Measurements from ENCODE around the gene COL6A2. TPM values are rescaled to one million over a fixed set of nuclear protein-coding genes. Genes with fewer than 3 reads are reported as not detected.

COL6A2 gene
- total RNA-seq, 1 donor from 2014 or later = 120 TPM

DNA sequence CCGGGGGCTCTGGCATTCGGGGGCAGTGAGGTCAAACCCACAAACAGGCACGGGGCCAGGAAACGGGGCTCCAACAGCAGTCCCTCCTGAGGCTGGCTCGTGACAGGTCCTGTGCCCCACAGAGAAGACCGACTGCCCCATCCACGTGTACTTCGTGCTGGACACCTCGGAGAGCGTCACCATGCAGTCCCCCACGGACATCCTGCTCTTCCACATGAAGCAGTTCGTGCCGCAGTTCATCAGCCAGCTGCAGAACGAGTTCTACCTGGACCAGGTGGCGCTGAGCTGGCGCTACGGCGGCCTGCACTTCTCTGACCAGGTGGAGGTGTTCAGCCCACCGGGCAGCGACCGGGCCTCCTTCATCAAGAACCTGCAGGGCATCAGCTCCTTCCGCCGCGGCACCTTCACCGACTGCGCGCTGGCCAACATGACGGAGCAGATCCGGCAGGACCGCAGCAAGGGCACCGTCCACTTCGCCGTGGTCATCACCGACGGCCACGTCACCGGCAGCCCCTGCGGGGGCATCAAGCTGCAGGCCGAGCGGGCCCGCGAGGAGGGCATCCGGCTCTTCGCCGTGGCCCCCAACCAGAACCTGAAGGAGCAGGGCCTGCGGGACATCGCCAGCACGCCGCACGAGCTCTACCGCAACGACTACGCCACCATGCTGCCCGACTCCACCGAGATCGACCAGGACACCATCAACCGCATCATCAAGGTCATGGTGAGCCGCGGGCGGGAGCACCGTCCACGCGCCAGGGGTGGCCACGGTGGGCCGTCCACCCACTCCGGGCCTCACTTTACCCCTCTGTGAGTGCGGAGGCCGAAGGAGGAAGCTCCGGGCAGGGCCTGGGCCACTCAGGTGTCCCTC is 14.2 kb downstream of the COL6A2 start:
- FAIRE-seq (no peak), DNase-seq (ENCODE audit: low read depth) (no peak)
- Mint-ChIP-seq H3K36me3 (ENCODE audit: low read depth, unreplicated experiment) (peaks cover 27% of the 10 kb centered on the region), H3K4me1 (ENCODE audit: low read depth, unreplicated experiment) (peaks cover 2% of the 10 kb centered on the region), H3K27ac (ENCODE audit: unreplicated experiment) (no peak overlapping the region), H3K27me3 (ENCODE audit: low read depth, unreplicated experiment) (no peaks in the 10 kb centered on the region), H3K4me3 (ENCODE audit: unreplicated experiment) (no peak overlapping the region), H3K9me3 (ENCODE audit: unreplicated experiment) (no peaks in the 10 kb centered on the region)
- Histone ChIP-seq H2AFZ (ENCODE audit: low read depth, low read length) (no peak overlapping the region), H3K9me3 (ENCODE audit: insufficient read depth, low read depth, low read length) (peaks cover 4% of the 10 kb centered on the region), H3K4me3 (ENCODE audit: insufficient read depth, low read depth, low read length) (no peak overlapping the region), H3K79me2 (ENCODE audit: insufficient read depth, low read length) (peaks cover 86% of the 10 kb centered on the region), H3K9ac (ENCODE audit: low read length) (no peak overlapping the region), H3K27ac (ENCODE audit: low read depth, low read length) (no peak overlapping the region), H3K4me2 (ENCODE audit: low read length) (no peak overlapping the region), H3K27me3 (ENCODE audit: insufficient read depth, low read length) (no peaks in the 10 kb centered on the region), H3K4me1 (ENCODE audit: insufficient read depth, low read length) (peaks cover 3% of the 10 kb centered on the region), H4K20me1 (ENCODE audit: insufficient read depth, low read length) (peaks cover 82% of the 10 kb centered on the region), H3K36me3 (ENCODE audit: insufficient read depth, low read length) (peaks cover 40% of the 10 kb centered on the region)
- no peak for TF ChIP-seq EZH2 (IDR thresholded peaks at IDR 0.05; ENCODE audit: insufficient read depth, low read length)
- TF ChIP-seq, protein P1, sequence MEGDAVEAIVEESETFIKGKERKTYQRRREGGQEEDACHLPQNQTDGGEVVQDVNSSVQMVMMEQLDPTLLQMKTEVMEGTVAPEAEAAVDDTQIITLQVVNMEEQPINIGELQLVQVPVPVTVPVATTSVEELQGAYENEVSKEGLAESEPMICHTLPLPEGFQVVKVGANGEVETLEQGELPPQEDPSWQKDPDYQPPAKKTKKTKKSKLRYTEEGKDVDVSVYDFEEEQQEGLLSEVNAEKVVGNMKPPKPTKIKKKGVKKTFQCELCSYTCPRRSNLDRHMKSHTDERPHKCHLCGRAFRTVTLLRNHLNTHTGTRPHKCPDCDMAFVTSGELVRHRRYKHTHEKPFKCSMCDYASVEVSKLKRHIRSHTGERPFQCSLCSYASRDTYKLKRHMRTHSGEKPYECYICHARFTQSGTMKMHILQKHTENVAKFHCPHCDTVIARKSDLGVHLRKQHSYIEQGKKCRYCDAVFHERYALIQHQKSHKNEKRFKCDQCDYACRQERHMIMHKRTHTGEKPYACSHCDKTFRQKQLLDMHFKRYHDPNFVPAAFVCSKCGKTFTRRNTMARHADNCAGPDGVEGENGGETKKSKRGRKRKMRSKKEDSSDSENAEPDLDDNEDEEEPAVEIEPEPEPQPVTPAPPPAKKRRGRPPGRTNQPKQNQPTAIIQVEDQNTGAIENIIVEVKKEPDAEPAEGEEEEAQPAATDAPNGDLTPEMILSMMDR (IDR thresholded peaks at IDR 0.05; ENCODE audit: insufficient read depth, low read depth, low read length) = no peak

DNA sequence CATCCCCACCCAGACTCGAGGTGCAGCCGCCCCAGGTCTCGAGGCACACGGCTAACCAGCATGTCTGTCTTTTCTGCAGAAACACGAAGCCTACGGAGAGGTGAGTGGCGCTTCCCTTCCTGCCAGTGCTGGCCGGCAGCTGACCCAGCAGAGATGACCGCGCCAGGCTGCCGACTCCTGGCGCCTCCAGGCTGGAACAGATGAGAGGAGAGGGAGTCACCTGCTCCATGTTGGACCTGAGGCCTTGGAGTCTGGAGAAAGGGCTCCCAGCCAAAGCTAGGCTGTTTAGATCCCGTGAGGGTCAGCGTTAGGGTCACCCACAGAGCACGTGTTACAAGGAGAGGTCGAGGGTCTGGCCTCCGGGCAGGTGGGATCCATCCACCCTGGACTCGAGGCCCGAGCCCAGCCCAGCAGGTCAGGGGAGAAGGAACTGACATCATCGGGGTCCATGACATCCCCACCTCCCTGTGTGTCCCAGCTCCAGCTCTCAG is 14.9 kb downstream of the COL6A2 start:
- Histone ChIP-seq H4K20me1 (ENCODE audit: insufficient read depth, low read length) (peaks cover 80% of the 10 kb centered on the region), H3K4me2 (ENCODE audit: low read length) (no peak overlapping the region), H3K79me2 (ENCODE audit: insufficient read depth, low read length) (peaks cover 85% of the 10 kb centered on the region), H3K4me1 (ENCODE audit: insufficient read depth, low read length) (peaks cover 3% of the 10 kb centered on the region), H3K27me3 (ENCODE audit: insufficient read depth, low read length) (no peaks in the 10 kb centered on the region), H3K9ac (ENCODE audit: low read length) (no peak overlapping the region), H3K36me3 (ENCODE audit: insufficient read depth, low read length) (peaks cover 40% of the 10 kb centered on the region), H2AFZ (ENCODE audit: low read depth, low read length) (no peak overlapping the region), H3K4me3 (ENCODE audit: insufficient read depth, low read depth, low read length) (no peak overlapping the region), H3K9me3 (ENCODE audit: insufficient read depth, low read depth, low read length) (peaks cover 4% of the 10 kb centered on the region), H3K27ac (ENCODE audit: low read depth, low read length) (no peak overlapping the region)
- no peaks in the 10 kb centered on the region for H3K27me3 Mint-ChIP-seq (ENCODE audit: low read depth, unreplicated experiment)
- DNase-seq (ENCODE audit: low read depth) = no peak
- peaks cover 26% of the 10 kb centered on the region for H3K36me3 Mint-ChIP-seq (ENCODE audit: low read depth, unreplicated experiment)
- H3K27ac Mint-ChIP-seq (ENCODE audit: unreplicated experiment) = no peak overlapping the region
- H3K9me3 Mint-ChIP-seq (ENCODE audit: unreplicated experiment) = no peaks in the 10 kb centered on the region
- TF ChIP-seq, protein P1 (IDR thresholded peaks at IDR 0.05; ENCODE audit: insufficient read depth, low read depth, low read length) = no peak
- TF ChIP-seq EZH2 (IDR thresholded peaks at IDR 0.05; ENCODE audit: insufficient read depth, low read length) = no peak
- H3K4me3 Mint-ChIP-seq (ENCODE audit: unreplicated experiment) = no peak overlapping the region
- FAIRE-seq = no peak
- peaks cover 2% of the 10 kb centered on the region for H3K4me1 Mint-ChIP-seq (ENCODE audit: low read depth, unreplicated experiment)

Data from astrocyte (in vitro differentiated cells and primary cell).